WERI-Rb-1 (cell line): ENCODE measurements around the gene IGHMBP2.

ENCODE experiments used
- DNase-seq: peaks from one replicate; pipeline ENCODE4 v3.0.0-alpha.2; 2020
- H3K27ac ChIP-seq: fragments of 250-450 bp; sonication (Bioruptor Pico); 2 replicates; pipeline ENCODE4 v1.5.1; 2020; ENCODE audit warnings: mild to moderate bottlenecking, moderate library complexity
- H3K27me3 ChIP-seq: fragments of 250-450 bp; sonication (Bioruptor Pico); 2 replicates; pipeline ENCODE4 v1.5.1; 2021; ENCODE audit warnings: mild to moderate bottlenecking, low read depth, moderate library complexity; ENCODE audit not compliant: insufficient read depth, severe bottlenecking
- H3K36me3 ChIP-seq: fragments of 250-450 bp; sonication (Bioruptor Pico); 2 replicates; pipeline ENCODE4 v1.5.1; 2020; ENCODE audit warnings: mild to moderate bottlenecking, moderate library complexity
- H3K4me3 ChIP-seq: 2 replicates; pipeline ENCODE4 v1.5.1; 2011; ENCODE audit warnings: low read depth, mild to moderate bottlenecking, control low read depth, low read length
- H3K9me3 ChIP-seq: fragments of 250-450 bp; sonication (Bioruptor Pico); 2 replicates; pipeline ENCODE4 v1.5.1; 2021; ENCODE audit warnings: mild to moderate bottlenecking, moderate library complexity; ENCODE audit not compliant: severe bottlenecking
- TF ChIP-seq, protein P1 (sequence below): IDR thresholded peaks from 2 replicates; pipeline ENCODE4 v1.5.1; 2011; ENCODE audit warnings: low read depth, mild to moderate bottlenecking, control low read depth, inconsistent platforms, low read length

Gene IGHMBP2

DNA sequence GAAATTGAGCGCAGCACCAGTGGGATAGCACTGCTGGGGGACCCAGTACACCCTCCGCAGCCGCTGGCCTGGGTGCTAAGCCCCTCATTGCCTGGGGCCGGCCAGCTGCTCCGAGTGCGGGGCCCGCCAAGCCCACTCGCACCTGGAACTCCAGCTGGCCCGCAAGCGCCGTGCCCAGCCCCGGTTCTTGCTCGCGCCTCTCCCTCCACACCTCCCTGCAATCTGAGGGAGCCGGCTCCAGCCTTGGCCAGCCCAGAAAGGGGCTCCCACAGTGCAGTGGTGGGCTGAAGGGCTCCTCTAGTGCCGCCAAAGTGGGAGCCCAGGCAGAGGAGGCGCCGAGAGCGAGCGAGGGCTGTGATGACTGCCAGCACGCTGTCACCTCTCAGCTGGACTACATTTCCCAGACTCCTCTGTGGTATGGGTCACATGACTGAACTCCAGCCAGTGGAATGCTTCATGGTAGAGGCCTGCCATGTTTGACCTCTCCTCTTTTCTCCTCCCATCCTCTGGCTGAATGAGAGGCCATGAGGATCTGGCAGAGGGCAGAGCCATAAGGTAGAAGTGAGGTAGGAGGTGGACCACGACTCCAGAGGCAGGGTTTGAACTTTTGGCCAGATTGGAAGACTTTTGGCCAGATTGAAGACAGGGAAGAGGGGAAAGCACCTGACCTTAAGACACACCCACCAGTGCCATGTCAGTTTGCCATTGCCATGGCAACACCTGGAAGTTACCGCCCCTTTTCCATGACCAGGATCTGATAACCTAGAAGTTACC lies 70.9 kb downstream of the IGHMBP2 start:
- Histone ChIP-seq H3K27ac (no peak overlapping the region), H3K27me3 (no peaks in the 10 kb centered on the region), H3K4me3 (no peak overlapping the region), H3K36me3 (no peaks in the 10 kb centered on the region), H3K9me3 (peaks cover 3% of the 10 kb centered on the region)
- TF ChIP-seq, protein P1, sequence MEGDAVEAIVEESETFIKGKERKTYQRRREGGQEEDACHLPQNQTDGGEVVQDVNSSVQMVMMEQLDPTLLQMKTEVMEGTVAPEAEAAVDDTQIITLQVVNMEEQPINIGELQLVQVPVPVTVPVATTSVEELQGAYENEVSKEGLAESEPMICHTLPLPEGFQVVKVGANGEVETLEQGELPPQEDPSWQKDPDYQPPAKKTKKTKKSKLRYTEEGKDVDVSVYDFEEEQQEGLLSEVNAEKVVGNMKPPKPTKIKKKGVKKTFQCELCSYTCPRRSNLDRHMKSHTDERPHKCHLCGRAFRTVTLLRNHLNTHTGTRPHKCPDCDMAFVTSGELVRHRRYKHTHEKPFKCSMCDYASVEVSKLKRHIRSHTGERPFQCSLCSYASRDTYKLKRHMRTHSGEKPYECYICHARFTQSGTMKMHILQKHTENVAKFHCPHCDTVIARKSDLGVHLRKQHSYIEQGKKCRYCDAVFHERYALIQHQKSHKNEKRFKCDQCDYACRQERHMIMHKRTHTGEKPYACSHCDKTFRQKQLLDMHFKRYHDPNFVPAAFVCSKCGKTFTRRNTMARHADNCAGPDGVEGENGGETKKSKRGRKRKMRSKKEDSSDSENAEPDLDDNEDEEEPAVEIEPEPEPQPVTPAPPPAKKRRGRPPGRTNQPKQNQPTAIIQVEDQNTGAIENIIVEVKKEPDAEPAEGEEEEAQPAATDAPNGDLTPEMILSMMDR: no peak
- no peak for DNase-seq

DNA sequence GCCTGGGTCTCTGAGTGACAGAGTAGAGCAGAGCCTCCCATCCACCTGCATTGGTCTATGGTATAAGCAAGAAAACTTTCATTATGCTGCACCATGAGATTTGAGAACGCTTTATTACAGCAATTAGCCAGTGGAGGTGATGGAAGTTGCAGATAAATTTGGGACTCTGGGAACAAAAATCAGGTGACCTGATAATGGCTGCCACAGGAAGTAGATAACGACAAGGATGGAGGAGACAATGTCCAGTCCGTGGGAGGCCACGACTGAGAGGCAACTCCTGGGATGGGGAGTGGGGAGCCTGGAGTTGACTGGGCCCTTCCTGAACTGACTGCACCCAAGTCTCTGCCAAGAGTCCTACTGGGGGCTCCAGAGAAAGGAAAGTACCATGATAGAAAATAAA lies 72.4 kb downstream of the IGHMBP2 start:
- TF ChIP-seq, protein P1: no peak
- no peak overlapping the region for H3K4me3 ChIP-seq
- H3K27ac ChIP-seq: no peak overlapping the region

DNA sequence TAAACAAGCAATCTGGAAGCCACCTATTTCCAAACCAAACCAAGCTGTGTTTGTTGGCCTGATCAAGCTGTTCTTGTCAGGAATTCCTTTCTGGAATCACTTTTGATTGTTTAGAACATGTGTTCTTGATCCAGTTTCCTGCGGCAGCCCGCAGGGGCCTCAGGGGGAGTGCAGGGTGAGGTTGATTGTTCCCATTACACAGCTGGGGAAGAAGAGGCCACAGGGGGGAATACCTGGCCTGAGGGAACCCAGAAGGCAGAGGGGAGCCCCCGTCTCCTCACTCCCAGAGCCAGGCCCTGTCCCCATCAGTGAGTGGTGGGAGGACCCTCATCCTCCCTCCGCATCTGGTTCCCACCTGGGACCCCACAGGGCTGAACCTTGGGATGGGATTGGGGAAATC lies 72.9 kb downstream of the IGHMBP2 start:
- TF ChIP-seq, protein P1: no peak

More for the DNA sequence above, 72.4 kb downstream of the IGHMBP2 start:
- no peaks in the 10 kb centered on the region for H3K36me3 ChIP-seq
- no peaks in the 10 kb centered on the region for H3K27me3 ChIP-seq
- no peak for DNase-seq
- H3K9me3 ChIP-seq: peaks cover 3% of the 10 kb centered on the region

DNA sequence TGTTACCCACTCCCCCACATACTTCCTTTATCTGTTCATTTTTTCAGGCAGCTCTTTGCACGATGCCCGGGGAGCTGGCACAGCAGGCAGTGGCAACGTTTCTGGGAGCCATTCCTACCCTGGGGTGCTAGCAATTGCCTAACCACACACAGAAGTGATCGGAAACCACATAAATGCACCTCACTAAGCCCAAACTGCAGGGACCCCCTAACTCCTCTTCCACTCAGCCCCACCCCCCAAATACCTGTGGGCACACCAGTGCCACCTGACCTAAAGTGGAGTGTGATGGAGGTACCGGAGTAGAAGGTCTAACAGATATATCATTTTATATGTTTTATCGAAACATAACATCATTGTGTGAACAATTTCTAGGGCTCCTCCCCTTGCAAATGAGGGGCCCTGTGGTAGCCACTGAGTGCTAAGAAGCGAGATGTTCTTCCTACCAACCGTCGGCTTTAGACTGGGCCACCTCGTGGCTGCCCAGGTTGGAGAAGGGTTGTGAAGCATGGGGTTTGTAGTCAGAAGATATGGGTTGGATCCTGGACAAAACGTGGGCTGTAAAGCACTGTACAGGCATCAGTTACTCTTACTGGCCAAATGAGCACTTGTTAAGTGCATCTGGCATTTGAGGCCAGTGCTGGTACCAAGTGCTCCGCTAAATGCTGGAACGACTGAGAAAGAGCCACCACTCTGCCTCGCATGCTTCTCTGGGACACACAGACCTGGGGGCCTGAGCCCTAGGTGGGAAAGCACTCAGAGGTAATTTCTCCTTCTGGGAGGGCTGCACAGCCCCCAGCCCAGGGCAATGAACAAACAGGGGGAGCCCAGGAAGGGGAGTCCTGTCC lies 74.3 kb downstream of the IGHMBP2 start:
- no peak overlapping the region for H3K4me3 ChIP-seq
- no peak for DNase-seq
- TF ChIP-seq, protein P1: no peak
- H3K27me3 ChIP-seq: no peaks in the 10 kb centered on the region
- H3K9me3 ChIP-seq: peaks cover 3% of the 10 kb centered on the region
- no peaks in the 10 kb centered on the region for H3K36me3 ChIP-seq
- no peak overlapping the region for H3K27ac ChIP-seq

More for the DNA sequence above, 72.9 kb downstream of the IGHMBP2 start:
- Histone ChIP-seq H3K4me3 (no peak overlapping the region), H3K27me3 (no peaks in the 10 kb centered on the region), H3K27ac (no peak overlapping the region), H3K36me3 (no peaks in the 10 kb centered on the region), H3K9me3 (peaks cover 3% of the 10 kb centered on the region)
- no peak for DNase-seq

DNA sequence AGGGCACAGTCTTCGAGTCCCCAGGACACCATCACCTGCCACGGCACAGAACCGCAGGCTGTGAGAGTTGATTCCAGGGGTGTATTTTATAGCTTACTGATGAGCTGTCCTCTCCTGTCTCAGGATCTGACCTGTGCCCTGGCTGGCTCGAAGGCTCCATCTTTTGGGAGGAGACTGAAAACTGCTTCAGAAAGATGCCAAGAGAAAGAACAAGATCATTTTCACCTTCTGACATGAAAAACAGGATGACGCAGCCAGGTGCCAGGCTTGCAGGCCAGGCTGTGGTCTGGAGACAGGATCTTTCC lies 74.9 kb downstream of the IGHMBP2 start:
- Histone ChIP-seq H3K27ac (no peak overlapping the region), H3K4me3 (no peak overlapping the region), H3K27me3 (no peaks in the 10 kb centered on the region), H3K9me3 (peaks cover 3% of the 10 kb centered on the region), H3K36me3 (no peaks in the 10 kb centered on the region)
- TF ChIP-seq, protein P1: no peak
- no peak for DNase-seq
